ENCODE data around the gene ZNF48.

Gene ZNF48

DNA sequence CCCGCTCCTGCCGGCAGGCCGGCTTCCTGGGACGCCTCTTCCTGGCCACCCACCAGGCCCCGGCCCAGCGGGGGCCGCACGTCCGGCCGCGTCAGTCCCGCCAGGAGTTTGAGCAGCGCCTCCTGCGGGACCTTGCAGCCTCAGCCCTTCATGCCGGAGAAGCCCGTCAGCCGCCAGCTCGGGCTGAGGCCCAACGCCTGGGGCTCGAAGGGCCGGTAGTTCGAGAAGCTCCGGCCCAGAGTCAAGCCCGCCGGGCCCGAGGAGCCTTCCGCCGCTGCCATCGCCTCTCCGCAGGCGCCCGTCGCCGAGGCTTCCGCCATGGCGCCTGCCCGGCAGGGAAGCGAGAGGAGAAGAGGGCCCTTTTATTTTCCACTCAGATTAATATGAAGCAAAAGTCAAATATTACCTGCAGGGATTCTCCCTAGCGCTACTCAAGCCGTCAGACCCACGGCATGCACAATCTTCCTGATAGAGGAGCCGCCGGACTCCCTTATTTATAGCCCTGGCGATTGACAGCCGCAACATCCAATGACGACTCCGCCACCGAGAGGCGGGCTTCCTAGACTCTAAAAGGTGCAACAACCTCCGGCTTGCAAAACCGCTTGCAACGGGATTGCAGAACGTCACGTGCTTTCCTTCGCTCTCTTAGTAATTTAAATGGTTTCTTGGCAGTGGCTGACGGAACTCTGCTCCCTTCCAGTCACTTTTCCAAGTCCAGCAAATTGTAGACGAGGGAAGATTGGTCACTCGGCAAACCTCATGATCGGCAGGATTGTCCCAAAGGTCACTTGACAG, 50.4 kb downstream of the ZNF48 start, which contains the start of gene SEPHS2:
TSS of gene SEPHS2 (minus strand) at position 467 of the 795 bp plus-strand sequence. CDS start at position 320, 147 bp downstream.
- TF ChIP-seq POLR2AphosphoS5 (IDR thresholded peaks at IDR 0.05; ENCODE audit: low read depth, low read length) = peak; percentile 95
- 0 out of 2 replicates have a peak, but pooled peaks have one; percentile 12 for TF ChIP-seq SIN3A (IDR thresholded peaks at IDR 0.05; ENCODE audit: borderline replicate concordance, insufficient read depth, low read length)
- TF ChIP-seq, protein P1, sequence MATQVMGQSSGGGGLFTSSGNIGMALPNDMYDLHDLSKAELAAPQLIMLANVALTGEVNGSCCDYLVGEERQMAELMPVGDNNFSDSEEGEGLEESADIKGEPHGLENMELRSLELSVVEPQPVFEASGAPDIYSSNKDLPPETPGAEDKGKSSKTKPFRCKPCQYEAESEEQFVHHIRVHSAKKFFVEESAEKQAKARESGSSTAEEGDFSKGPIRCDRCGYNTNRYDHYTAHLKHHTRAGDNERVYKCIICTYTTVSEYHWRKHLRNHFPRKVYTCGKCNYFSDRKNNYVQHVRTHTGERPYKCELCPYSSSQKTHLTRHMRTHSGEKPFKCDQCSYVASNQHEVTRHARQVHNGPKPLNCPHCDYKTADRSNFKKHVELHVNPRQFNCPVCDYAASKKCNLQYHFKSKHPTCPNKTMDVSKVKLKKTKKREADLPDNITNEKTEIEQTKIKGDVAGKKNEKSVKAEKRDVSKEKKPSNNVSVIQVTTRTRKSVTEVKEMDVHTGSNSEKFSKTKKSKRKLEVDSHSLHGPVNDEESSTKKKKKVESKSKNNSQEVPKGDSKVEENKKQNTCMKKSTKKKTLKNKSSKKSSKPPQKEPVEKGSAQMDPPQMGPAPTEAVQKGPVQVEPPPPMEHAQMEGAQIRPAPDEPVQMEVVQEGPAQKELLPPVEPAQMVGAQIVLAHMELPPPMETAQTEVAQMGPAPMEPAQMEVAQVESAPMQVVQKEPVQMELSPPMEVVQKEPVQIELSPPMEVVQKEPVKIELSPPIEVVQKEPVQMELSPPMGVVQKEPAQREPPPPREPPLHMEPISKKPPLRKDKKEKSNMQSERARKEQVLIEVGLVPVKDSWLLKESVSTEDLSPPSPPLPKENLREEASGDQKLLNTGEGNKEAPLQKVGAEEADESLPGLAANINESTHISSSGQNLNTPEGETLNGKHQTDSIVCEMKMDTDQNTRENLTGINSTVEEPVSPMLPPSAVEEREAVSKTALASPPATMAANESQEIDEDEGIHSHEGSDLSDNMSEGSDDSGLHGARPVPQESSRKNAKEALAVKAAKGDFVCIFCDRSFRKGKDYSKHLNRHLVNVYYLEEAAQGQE (IDR thresholded peaks at IDR 0.05; ENCODE audit: insufficient read depth in 1 of 2, low read depth in 2 of 2, low read length in 2 of 2) = no peak
- peak; percentile 84 for TF ChIP-seq TAF1 (IDR thresholded peaks at IDR 0.05; ENCODE audit: borderline replicate concordance, insufficient read depth, low read length)
- TF ChIP-seq FOXP2 (optimal IDR thresholded peaks at IDR 0.05; ENCODE audit: borderline replicate concordance, extremely low read depth, extremely low read length, insufficient read depth) = no peak

DNA sequence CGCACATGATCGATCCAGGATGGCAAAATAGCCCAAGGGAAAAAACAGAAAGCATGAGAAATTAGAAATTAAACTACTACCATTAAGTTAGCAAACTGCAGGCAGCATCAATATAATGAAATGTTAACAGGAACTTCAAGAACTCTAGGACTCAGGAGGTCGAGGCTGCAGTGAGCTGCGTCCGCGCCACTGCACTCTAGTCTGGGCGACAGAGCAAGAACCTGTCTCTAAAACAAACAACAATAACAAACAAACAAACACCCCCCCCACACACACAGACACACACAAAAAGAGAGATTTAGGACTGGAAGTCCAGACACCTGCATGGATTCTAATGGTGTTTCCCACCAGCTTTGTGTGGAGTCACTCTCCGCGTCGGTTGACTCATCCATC, 51.0 kb downstream of the ZNF48 start:
- TF ChIP-seq FOXP2 (optimal IDR thresholded peaks at IDR 0.05; ENCODE audit: borderline replicate concordance, extremely low read depth, extremely low read length, insufficient read depth) (no peak), POLR2AphosphoS5 (IDR thresholded peaks at IDR 0.05; ENCODE audit: low read depth, low read length) (no peak)
- TF ChIP-seq, protein P1 (IDR thresholded peaks at IDR 0.05; ENCODE audit: insufficient read depth in 1 of 2, low read depth in 2 of 2, low read length in 2 of 2) = no peak

DNA sequence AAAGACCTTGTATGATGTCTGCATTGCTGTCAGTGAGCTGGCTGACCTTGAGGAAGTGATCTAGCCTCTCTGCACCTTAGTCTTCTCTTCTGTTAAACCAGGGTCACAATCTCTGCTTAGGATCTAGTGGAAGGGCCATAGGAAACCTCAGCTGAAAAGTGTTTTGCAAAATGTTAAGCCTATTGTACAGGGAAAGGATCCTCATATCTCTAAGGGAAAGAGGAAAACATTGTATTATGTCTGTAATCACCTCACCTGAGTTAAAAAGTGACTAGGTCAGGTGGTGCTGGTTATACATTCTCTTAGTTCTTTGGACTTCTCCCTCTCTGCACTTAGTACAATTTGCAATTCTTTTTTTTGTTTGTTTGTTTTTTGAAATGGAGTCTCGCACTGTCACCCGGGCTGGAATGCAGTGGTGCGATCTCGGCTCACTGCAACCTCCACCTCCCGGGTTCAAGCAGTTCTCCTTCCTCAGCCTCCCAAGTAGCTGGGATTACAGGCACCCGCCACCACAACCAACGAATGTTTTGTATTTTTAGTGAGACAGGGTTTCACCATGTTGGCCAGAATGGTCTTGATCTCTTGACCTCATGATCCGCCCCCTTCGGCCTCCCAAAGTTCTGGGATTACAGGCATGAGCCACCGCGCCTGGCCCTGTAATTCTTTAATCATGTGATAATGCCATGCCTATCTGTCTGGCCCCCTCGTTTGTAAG, 52.4 kb downstream of the ZNF48 start:
- no peak for TF ChIP-seq SIN3A (IDR thresholded peaks at IDR 0.05; ENCODE audit: borderline replicate concordance, insufficient read depth, low read length)

DNA sequence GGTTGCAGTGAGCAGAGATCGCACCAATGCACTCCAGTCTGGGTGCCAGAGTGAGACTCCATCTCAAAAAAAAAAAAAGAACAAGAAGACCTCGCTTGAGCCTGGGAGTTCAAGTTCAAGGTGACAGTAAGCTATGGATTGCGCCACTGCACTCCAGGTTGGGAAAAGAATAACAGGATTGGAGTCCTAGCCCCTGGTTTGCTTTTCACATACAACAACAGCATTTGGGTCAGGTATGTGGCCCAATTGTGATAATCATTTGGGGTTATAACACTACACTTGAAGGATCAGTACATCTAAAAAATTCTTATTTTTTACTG, 53.9 kb downstream of the ZNF48 start:
- no peak for TF ChIP-seq POLR2AphosphoS5 (IDR thresholded peaks at IDR 0.05; ENCODE audit: low read depth, low read length)
- no peak for TF ChIP-seq FOXP2 (optimal IDR thresholded peaks at IDR 0.05; ENCODE audit: borderline replicate concordance, extremely low read depth, extremely low read length, insufficient read depth)
- TF ChIP-seq, protein P1 (IDR thresholded peaks at IDR 0.05; ENCODE audit: insufficient read depth in 1 of 2, low read depth in 2 of 2, low read length in 2 of 2) = no peak
- TF ChIP-seq SIN3A (IDR thresholded peaks at IDR 0.05; ENCODE audit: borderline replicate concordance, insufficient read depth, low read length) = no peak
- TF ChIP-seq TAF1 (IDR thresholded peaks at IDR 0.05; ENCODE audit: borderline replicate concordance, insufficient read depth, low read length) = no peak

Data from PFSK-1 (cell line).